ENCODE results near the gene FOXO1. TPM values are rescaled to one million over a fixed set of nuclear protein-coding genes. Genes with fewer than 3 reads are reported as not detected.
A peak's percentile ranks its signal among the peaks of the same experiment; 100 is the strongest.

The FOXO1 gene
- total and polyA plus RNA-seq, 2 of the 13 experiments (the other 11 are each of a cell fraction or from before 2014, with no cell fraction given): 8.1 to 13.1 TPM

GRCh38 chr13:40664350-40665125 is 1.9 kb downstream of the FOXO1 start (continued):
- TF ChIP-seq MXD3 (CRISPR knock-in tag; IDR thresholded peaks at IDR 0.05) (0 out of 2 replicates have a peak, but pooled peaks have one; percentile 42), ZNF605 (CRISPR knock-in tag; IDR thresholded peaks at IDR 0.05) (peak; percentile 58), ARHGAP35 (CRISPR knock-in tag; IDR thresholded peaks at IDR 0.05; ENCODE audit: borderline replicate concordance) (0 out of 2 replicates have a peak, but pooled peaks have one; percentile 12), HCFC1 (IDR thresholded peaks at IDR 0.05; ENCODE audit: low read depth, low read length) (no peak), HDAC2 (CRISPR knock-in tag; IDR thresholded peaks at IDR 0.05) (0 out of 2 replicates have a peak, but pooled peaks have one; percentile 16), BHLHE40 (IDR thresholded peaks at IDR 0.05; ENCODE audit: low read length) (peak; percentile 87), ZNF572 (CRISPR knock-in tag; IDR thresholded peaks at IDR 0.05) (no peak), FOXP4 (CRISPR knock-in tag; IDR thresholded peaks at IDR 0.05) (no peak; the same call in 1 of the 2 replicates), POLR2A (IDR thresholded peaks at IDR 0.05; ENCODE audit: insufficient read depth in 1 of 2, low read depth in 2 of 2, low read length in 2 of 2) (peak; percentile 28 to 53; a peak in 3 of 4 replicates), CEBPB (IDR thresholded peaks at IDR 0.05; ENCODE audit: borderline replicate concordance, low read depth, low read length) (no peak), MYC (CRISPR knock-in tag; IDR thresholded peaks at IDR 0.05; ENCODE audit: borderline replicate concordance) (peak; percentile 66), NR1H2 (CRISPR knock-in tag; IDR thresholded peaks at IDR 0.05; ENCODE audit: borderline replicate concordance, low read depth) (no peak), MLXIP (CRISPR knock-in tag; IDR thresholded peaks at IDR 0.05; ENCODE audit: borderline replicate concordance) (0 out of 2 replicates have a peak, but pooled peaks have one; percentile 22)
- TF ChIP-seq, protein P1, sequence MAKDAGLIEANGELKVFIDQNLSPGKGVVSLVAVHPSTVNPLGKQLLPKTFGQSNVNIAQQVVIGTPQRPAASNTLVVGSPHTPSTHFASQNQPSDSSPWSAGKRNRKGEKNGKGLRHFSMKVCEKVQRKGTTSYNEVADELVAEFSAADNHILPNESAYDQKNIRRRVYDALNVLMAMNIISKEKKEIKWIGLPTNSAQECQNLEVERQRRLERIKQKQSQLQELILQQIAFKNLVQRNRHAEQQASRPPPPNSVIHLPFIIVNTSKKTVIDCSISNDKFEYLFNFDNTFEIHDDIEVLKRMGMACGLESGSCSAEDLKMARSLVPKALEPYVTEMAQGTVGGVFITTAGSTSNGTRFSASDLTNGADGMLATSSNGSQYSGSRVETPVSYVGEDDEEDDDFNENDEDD (CRISPR knock-in tag; IDR thresholded peaks at IDR 0.05; ENCODE audit: borderline replicate concordance): peak; percentile 75
- TF ChIP-seq, protein P2, sequence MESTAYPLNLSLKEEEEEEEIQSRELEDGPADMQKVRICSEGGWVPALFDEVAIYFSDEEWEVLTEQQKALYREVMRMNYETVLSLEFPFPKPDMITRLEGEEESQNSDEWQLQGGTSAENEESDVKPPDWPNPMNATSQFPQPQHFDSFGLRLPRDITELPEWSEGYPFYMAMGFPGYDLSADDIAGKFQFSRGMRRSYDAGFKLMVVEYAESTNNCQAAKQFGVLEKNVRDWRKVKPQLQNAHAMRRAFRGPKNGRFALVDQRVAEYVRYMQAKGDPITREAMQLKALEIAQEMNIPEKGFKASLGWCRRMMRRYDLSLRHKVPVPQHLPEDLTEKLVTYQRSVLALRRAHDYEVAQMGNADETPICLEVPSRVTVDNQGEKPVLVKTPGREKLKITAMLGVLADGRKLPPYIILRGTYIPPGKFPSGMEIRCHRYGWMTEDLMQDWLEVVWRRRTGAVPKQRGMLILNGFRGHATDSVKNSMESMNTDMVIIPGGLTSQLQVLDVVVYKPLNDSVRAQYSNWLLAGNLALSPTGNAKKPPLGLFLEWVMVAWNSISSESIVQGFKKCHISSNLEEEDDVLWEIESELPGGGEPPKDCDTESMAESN (CRISPR knock-in tag; conservative IDR thresholded peaks at IDR 0.05): no peak
